C4-2B (cell line): ENCODE measurements around the gene MRPS33.

Experiments
- CTCF ChIP-seq: fragments of 450-650 bp; conservative IDR thresholded peaks from 2 replicates; pipeline ENCODE4 v1.5.1; 2017; ENCODE audit warnings: mild to moderate bottlenecking
- ZFX ChIP-seq: fragments of 450-650 bp; IDR thresholded peaks from 2 replicates; pipeline ENCODE4 v1.6.1; 2017

DNA sequence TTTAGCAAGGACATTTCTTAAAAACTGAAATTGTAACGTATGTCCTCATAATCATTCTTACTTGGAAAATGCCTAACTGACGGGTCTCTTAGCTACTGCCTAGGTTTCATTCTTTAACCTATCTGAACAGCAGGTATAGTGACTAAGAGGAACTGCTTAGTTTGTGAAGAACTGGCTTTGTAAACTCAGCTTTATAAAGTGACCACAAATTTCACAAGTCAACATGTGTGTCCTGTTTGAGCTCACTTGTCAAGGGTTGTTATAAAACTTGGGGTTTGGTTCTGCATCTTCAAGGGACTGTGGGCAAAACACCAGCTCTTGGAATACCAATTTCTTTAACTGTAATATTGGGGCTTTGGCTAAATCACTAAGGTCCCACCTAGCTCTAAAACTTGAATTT is 32.2 kb downstream of the MRPS33 start:
- TF ChIP-seq CTCF (no peak), ZFX (no peak)
